ENCODE results near the gene TMEM132D.

The TMEM132D gene

GRCh38 chr12:129841251-129841650 is 62.6 kb downstream of the TMEM132D start:
- no peak for TF ChIP-seq CTCF (IDR thresholded peaks at IDR 0.05; ENCODE audit: insufficient read depth, low read depth, low read length, missing control alignments)
- DNase-seq (ENCODE audit: low read depth), result no peak
- no peak overlapping the region for H3K4me3 ChIP-seq (ENCODE audit: low read length)

- no peak for TF ChIP-seq CTCF (IDR thresholded peaks at IDR 0.05; ENCODE audit: insufficient read depth, low read depth, low read length, missing control alignments)
- DNase-seq (ENCODE audit: low read depth), result no peak
- H3K4me3 ChIP-seq (ENCODE audit: low read length), result no peak overlapping the region
Measured at GRCh38 chr12:129840145-129840884, 63.5 kb downstream of the TMEM132D start.

GRCh38 chr12:129839679-129840078 is 64.1 kb downstream of the TMEM132D start:
- no peak overlapping the region for H3K4me3 ChIP-seq (ENCODE audit: low read length)
- DNase-seq (ENCODE audit: low read depth), result no peak
- TF ChIP-seq CTCF (IDR thresholded peaks at IDR 0.05; ENCODE audit: insufficient read depth, low read depth, low read length, missing control alignments), result no peak

- no peak for TF ChIP-seq CTCF (IDR thresholded peaks at IDR 0.05; ENCODE audit: insufficient read depth, low read depth, low read length, missing control alignments)
- DNase-seq (ENCODE audit: low read depth), result no peak
Measured at GRCh38 chr12:129831294-129831693, 72.5 kb downstream of the TMEM132D start.

GRCh38 chr12:129830796-129831195 is 73.0 kb downstream of the TMEM132D start:
- TF ChIP-seq CTCF (IDR thresholded peaks at IDR 0.05; ENCODE audit: insufficient read depth, low read depth, low read length, missing control alignments), result no peak
- no peak overlapping the region for H3K4me3 ChIP-seq (ENCODE audit: low read length)
- no peak for DNase-seq (ENCODE audit: low read depth)

More at GRCh38 chr12:129831294-129831693, 72.5 kb downstream of the TMEM132D start:
- H3K4me3 ChIP-seq (ENCODE audit: low read length), result no peak overlapping the region

GRCh38 chr12:129827866-129828384 is 75.9 kb downstream of the TMEM132D start:
- TF ChIP-seq CTCF (IDR thresholded peaks at IDR 0.05; ENCODE audit: insufficient read depth, low read depth, low read length, missing control alignments), result no peak
- no peak overlapping the region for H3K4me3 ChIP-seq (ENCODE audit: low read length)
- no peak for DNase-seq (ENCODE audit: low read depth)

All from epithelial cell of esophagus (primary cell).